Caco-2 (cell line): Measurements from ENCODE around the gene DCXR. TPM values are rescaled to one million over a fixed set of nuclear protein-coding genes. Genes with fewer than 3 reads are reported as not detected.

ENCODE experiments used
- BruUV-seq: library from RNA; stranded (reverse); fragments of 400-500 nt; replicated peaks from 2 replicates; lab custom pipeline; 2021; lab: Mats Ljungman, UMichigan
- CTCF ChIA-PET: fragments of 300-600 bp; sonication (Branson Sonifier 250); formaldehyde crosslinking; loops from one replicate; lab custom pipeline; 2022; ENCODE audit warnings: antibody characterized with exemption; lab: Charles Lee
- POLR2A ChIA-PET: fragments of 300-600 bp; sonication (Branson Sonifier 250); formaldehyde crosslinking; loops from one replicate; lab custom pipeline; 2022; ENCODE audit warnings: antibody characterized with exemption; lab: Charles Lee
- DNase-seq, 2 experiments: peaks; one replicate each; pipeline versions ENCODE4 v3.0.0 to v3.0.0-alpha.2; 2020 to 2022
- H3K27me3 ChIP-seq: replicated peaks from 2 replicates; pipeline ENCODE4 v1.6.0; 2011; ENCODE audit warnings: low read length; ENCODE audit not compliant: control insufficient read depth, insufficient read depth
- H3K36me3 ChIP-seq: 2 replicates; pipeline ENCODE4 v1.5.1; 2011; ENCODE audit warnings: low read length; ENCODE audit not compliant: control insufficient read depth, insufficient read depth
- H3K4me1 ChIP-seq: fragments of 250-450 bp; sonication (Bioruptor Pico); 2 replicates; pipeline ENCODE4 v1.5.1; 2020; ENCODE audit warnings: mild to moderate bottlenecking
- H3K4me3 ChIP-seq: 2 replicates; pipeline ENCODE4 v1.5.1; 2011; ENCODE audit warnings: low read depth, mild to moderate bottlenecking, control low read depth, low read length
- H3K9me3 ChIP-seq: fragments of 250-450 bp; sonication (Bioruptor Pico); 2 replicates; pipeline ENCODE4 v1.5.1; 2020; ENCODE audit warnings: mild to moderate bottlenecking, moderate library complexity
- H3K27ac Mint-ChIP-seq: one replicate; pipeline ENCODE4 v1.8.0; 2022; ENCODE audit warnings: mixed read lengths; ENCODE audit not compliant: unreplicated experiment
- H3K27me3 Mint-ChIP-seq: one replicate; pipeline ENCODE4 v1.8.0; 2022; ENCODE audit warnings: mixed read lengths; ENCODE audit not compliant: insufficient read depth, unreplicated experiment
- H3K36me3 Mint-ChIP-seq: one replicate; pipeline ENCODE4 v1.8.0; 2022; ENCODE audit warnings: mild to moderate bottlenecking, mixed read lengths; ENCODE audit not compliant: insufficient read depth, unreplicated experiment
- H3K4me1 Mint-ChIP-seq: one replicate; pipeline ENCODE4 v1.8.0; 2022; ENCODE audit warnings: low read depth, mixed read lengths; ENCODE audit not compliant: unreplicated experiment
- H3K4me3 Mint-ChIP-seq: one replicate; pipeline ENCODE4 v1.8.0; 2022; ENCODE audit warnings: mild to moderate bottlenecking, moderate library complexity, mixed read lengths; ENCODE audit not compliant: unreplicated experiment
- H3K9me3 Mint-ChIP-seq: one replicate; pipeline ENCODE4 v1.8.0; 2022; ENCODE audit warnings: mixed read lengths; ENCODE audit not compliant: unreplicated experiment
- intact Hi-C: fragments of 100-400 bp; cut with micrococcal nuclease; formaldehyde crosslinking; loops from one replicate; pipeline ENCODE4 v1.10.0; 2022; ENCODE audit not compliant: unreplicated experiment
- total RNA-seq: library from RNA; stranded (reverse); gene quantifications from 2 replicates; pipeline ENCODE4 v1.2.3, GENCODE V29; 2022
- TF ChIP-seq, protein P1 (sequence below), 2 experiments: fragments of 200-600 bp in 1 of 2; IDR thresholded peaks; 1 replicate in 1 of 2; 2 replicates in 1 of 2; pipeline versions ENCODE4 v1.5.1 to v1.8.0; 2011 to 2022; ENCODE audit warnings: antibody characterized with exemption in 1 of 2, control low read depth in 1 of 2, inconsistent platforms in 1 of 2, low read depth in 1 of 2, low read length in 1 of 2, mild to moderate bottlenecking in 1 of 2, moderate library complexity in 1 of 2; ENCODE audit not compliant: insufficient read depth in 1 of 2, severe bottlenecking in 1 of 2, unreplicated experiment in 1 of 2

Gene DCXR
- total RNA-seq, 1 experiment from 2014 or later: 197 TPM

- H3K27me3 Mint-ChIP-seq: no peaks in the 10 kb centered on the region
Observed at GRCh38 chr17:82062076-82062983, 24.8 kb upstream of the DCXR start.

DNA sequence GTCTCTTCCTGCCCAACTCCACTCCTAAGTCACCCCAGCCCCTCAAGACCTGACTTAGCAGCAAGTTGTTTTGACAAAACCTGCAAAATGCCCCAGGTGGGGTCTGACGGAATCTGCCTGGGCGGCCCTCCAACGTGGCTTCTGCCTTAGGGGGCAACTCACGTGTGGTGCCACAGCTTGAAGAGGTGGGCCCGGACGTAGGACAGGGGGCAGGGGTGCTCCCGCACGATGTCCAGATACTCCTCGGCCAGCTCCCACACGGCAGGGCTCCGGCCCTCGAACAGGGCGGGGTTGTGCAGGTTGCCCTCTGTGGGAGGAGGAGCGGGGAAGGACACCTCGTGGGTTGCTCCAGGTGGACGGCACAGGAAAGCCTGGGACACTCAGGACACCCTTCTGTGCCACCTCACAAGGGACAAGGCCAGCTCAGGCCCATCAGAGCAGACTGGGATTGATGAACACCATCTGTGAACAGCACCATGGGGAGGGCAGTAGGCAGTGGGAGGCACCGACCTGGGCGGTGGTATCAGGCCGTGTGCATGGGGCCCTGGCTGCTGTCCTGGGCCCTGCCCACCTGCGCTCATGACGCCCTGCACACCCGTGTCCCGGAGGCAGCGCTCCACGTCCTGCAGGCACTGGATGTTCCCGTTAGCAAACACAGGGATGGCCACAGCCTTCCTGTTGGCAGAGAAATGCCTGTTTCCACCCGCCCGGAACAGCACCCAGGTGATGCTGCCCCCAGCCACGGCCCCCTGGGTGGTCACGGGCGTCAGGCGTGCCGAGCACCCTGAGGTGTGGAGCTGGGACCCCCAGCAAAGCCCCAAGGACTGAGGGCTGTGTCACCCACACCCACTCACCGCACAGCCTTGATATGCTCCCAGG lies 23.8 kb upstream of the DCXR start:
- POLR2A ChIA-PET: no interaction called here
- no peaks in the 10 kb centered on the region for H3K27me3 Mint-ChIP-seq
- no TSS peak for BruUV-seq
- no peak overlapping the region for H3K4me3 Mint-ChIP-seq
- H3K4me1 Mint-ChIP-seq: no peaks in the 10 kb centered on the region
- no peaks in the 10 kb centered on the region for H3K9me3 Mint-ChIP-seq
- no peak for DNase-seq
- no peak overlapping the region for H3K27ac Mint-ChIP-seq
- H3K9me3 ChIP-seq: no peaks in the 10 kb centered on the region
- intact Hi-C loops: no loop called here
- CTCF ChIA-PET: interaction anchor here (0.7 to 2.0 kb wide), 3 partner anchors 12 to 31 kb away, joined by 4 to 7 read pairs (median 5); no protein-coding TSS in a partner anchor
- peaks cover 3% of the 10 kb centered on the region for H3K36me3 ChIP-seq
- peaks cover 60% of the 10 kb centered on the region for H3K36me3 Mint-ChIP-seq
- peaks cover 10% of the 10 kb centered on the region for H3K4me1 ChIP-seq
- TF ChIP-seq, protein P1, sequence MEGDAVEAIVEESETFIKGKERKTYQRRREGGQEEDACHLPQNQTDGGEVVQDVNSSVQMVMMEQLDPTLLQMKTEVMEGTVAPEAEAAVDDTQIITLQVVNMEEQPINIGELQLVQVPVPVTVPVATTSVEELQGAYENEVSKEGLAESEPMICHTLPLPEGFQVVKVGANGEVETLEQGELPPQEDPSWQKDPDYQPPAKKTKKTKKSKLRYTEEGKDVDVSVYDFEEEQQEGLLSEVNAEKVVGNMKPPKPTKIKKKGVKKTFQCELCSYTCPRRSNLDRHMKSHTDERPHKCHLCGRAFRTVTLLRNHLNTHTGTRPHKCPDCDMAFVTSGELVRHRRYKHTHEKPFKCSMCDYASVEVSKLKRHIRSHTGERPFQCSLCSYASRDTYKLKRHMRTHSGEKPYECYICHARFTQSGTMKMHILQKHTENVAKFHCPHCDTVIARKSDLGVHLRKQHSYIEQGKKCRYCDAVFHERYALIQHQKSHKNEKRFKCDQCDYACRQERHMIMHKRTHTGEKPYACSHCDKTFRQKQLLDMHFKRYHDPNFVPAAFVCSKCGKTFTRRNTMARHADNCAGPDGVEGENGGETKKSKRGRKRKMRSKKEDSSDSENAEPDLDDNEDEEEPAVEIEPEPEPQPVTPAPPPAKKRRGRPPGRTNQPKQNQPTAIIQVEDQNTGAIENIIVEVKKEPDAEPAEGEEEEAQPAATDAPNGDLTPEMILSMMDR (IDR thresholded peaks at IDR 0.05; ENCODE audit: insufficient read depth in 1 of 2, low read depth in 1 of 2, low read length in 1 of 2, severe bottlenecking in 1 of 2, unreplicated experiment in 1 of 2): no peak
- no peaks in the 10 kb centered on the region for H3K27me3 ChIP-seq
- no peak overlapping the region for H3K4me3 ChIP-seq

More at GRCh38 chr17:82062076-82062983, 24.8 kb upstream of the DCXR start:
- no peak overlapping the region for H3K27ac Mint-ChIP-seq
- peaks cover 3% of the 10 kb centered on the region; the same call in 1 of the 2 replicates for H3K36me3 ChIP-seq
- no peak overlapping the region for H3K4me3 ChIP-seq
- no peaks in the 10 kb centered on the region for H3K27me3 ChIP-seq
- BruUV-seq: no TSS peak
- H3K4me3 Mint-ChIP-seq: no peak overlapping the region
- no peaks in the 10 kb centered on the region for H3K9me3 ChIP-seq
- ChIA-PET CTCF (interaction anchor here (0.7 to 2.0 kb wide), 4 partner anchors 11 to 374 kb away, joined by 3 to 7 read pairs (median 4); no protein-coding TSS in a partner anchor), POLR2A (no interaction called here)
- no peaks in the 10 kb centered on the region for H3K9me3 Mint-ChIP-seq
- peaks cover 12% of the 10 kb centered on the region for H3K4me1 ChIP-seq
- no peak for DNase-seq
- intact Hi-C loops: no loop called here
- H3K4me1 Mint-ChIP-seq: no peaks in the 10 kb centered on the region
- TF ChIP-seq, protein P1 (IDR thresholded peaks at IDR 0.05; ENCODE audit: insufficient read depth in 1 of 2, low read depth in 1 of 2, low read length in 1 of 2, severe bottlenecking in 1 of 2, unreplicated experiment in 1 of 2): no peak
- peaks cover 49% of the 10 kb centered on the region for H3K36me3 Mint-ChIP-seq

- intact Hi-C loops: no loop called here
- H3K4me1 Mint-ChIP-seq: no peaks in the 10 kb centered on the region
- no peak overlapping the region for H3K4me3 ChIP-seq
- CTCF ChIA-PET: interaction anchor here (1.7 kb wide), 1 partner anchor 30 kb away, joined by 5 read pairs; no protein-coding TSS in a partner anchor
- DNase-seq: no peak
- H3K27me3 ChIP-seq: no peaks in the 10 kb centered on the region
- H3K27ac Mint-ChIP-seq: no peak overlapping the region
- TF ChIP-seq, protein P1 (IDR thresholded peaks at IDR 0.05; ENCODE audit: insufficient read depth in 1 of 2, low read depth in 1 of 2, low read length in 1 of 2, severe bottlenecking in 1 of 2, unreplicated experiment in 1 of 2): no peak
- H3K9me3 Mint-ChIP-seq: no peaks in the 10 kb centered on the region
- no peak overlapping the region for H3K4me3 Mint-ChIP-seq
- H3K9me3 ChIP-seq: no peaks in the 10 kb centered on the region
- 0 out of 2 replicates have a peak, but pooled peaks cover 5% of the 10 kb centered on the region for H3K4me1 ChIP-seq
- peaks cover 67% of the 10 kb centered on the region for H3K36me3 Mint-ChIP-seq
- no peaks in the 10 kb centered on the region for H3K27me3 Mint-ChIP-seq
- peaks cover 3% of the 10 kb centered on the region for H3K36me3 ChIP-seq
- POLR2A ChIA-PET: interaction anchor here (0.6 kb wide), 1 partner anchor 145 kb away, joined by 3 read pairs; no protein-coding TSS in a partner anchor
- no TSS peak for BruUV-seq
Observed at GRCh38 chr17:82060614-82061013, 23.1 kb upstream of the DCXR start.
